HCT116 (cell line): ENCODE results near the gene OPCML. TPM values are rescaled to one million over a fixed set of nuclear protein-coding genes. Genes with fewer than 3 reads are reported as not detected.

Experiments
- ATAC-seq: fragments of 200-7000 bp; cut with Tn5 transposase; 2 replicates; pipeline ENCODE4 v1.9.1; 2020; ENCODE audit warnings: mild to moderate bottlenecking, moderate library complexity
- BruUV-seq: library from RNA; stranded (reverse); fragments of 400-500 nt; replicated peaks from 2 replicates; lab custom pipeline; 2021; lab: Mats Ljungman, UMichigan
- CTCF ChIA-PET: fragments of 300-600 bp; sonication (Branson Sonifier 250); formaldehyde crosslinking; loops from one replicate; lab custom pipeline; 2021; ENCODE audit warnings: antibody characterized with exemption; lab: Charles Lee
- POLR2A ChIA-PET: fragments of 300-600, 350-600 bp; sonication (Branson Sonifier 250); formaldehyde crosslinking; loops from one replicate; lab custom pipeline; 2021; ENCODE audit warnings: antibody characterized with exemption; lab: Charles Lee
- RAD21 ChIA-PET, 2 experiments: fragments of 300-600 bp; sonication (Branson Sonifier 250); formaldehyde crosslinking; loops; one replicate each; lab custom pipeline; 2023; ENCODE audit warnings: low total read pairs in 2 of 2; ENCODE audit not compliant: uncharacterized antibody in 2 of 2, unreplicated experiment in 2 of 2, low non-redundant PET in 1 of 2; lab: Charles Lee
- DNase-seq: peaks from one replicate; pipeline ENCODE4 v3.0.0-alpha.2; 2010; ENCODE audit warnings: low read depth, low spot score
- H2AFZ ChIP-seq: fragments of 200-600 bp; shearing (Covaris generic), sonication (generic); 2 replicates; pipeline ENCODE4 v1.6.1; 2017; ENCODE audit warnings: low read depth, mixed run types, mixed read lengths, antibody characterized with exemption, low read length; ENCODE audit not compliant: poor library complexity, severe bottlenecking
- H3K27ac ChIP-seq: 2 replicates; pipeline ENCODE4 v1.5.1; 2012; ENCODE audit warnings: low read depth, low read length
- H3K27me3 ChIP-seq: fragments of 200-600 bp; sonication (generic); 2 replicates; pipeline ENCODE4 v1.6.1; 2016; ENCODE audit warnings: mixed run types, low read length, mixed read lengths; ENCODE audit not compliant: insufficient read depth
- H3K36me3 ChIP-seq, 2 experiments: fragments of 200-500 bp in 1 of 2; fragments of 200-600 bp in 1 of 2; sonication (Bioruptor generic) in 1 of 2; sonication (generic) in 1 of 2; 2 replicates each; pipeline versions ENCODE4 v1.5.1 to v1.6.1; 2014 to 2016; ENCODE audit warnings: low read length in 2 of 2, inconsistent platforms in 1 of 2, mixed read lengths in 1 of 2, mixed run types in 1 of 2; ENCODE audit not compliant: insufficient read depth in 2 of 2, control insufficient read depth in 1 of 2
- H3K4me1 ChIP-seq, 2 experiments: fragments of 200-600 bp in 1 of 2; sonication (generic) in 1 of 2; 2 replicates each; pipeline versions ENCODE4 v1.5.1 to v1.6.1; 2012 to 2017; ENCODE audit warnings: low read length in 2 of 2, inconsistent platforms in 1 of 2, mild to moderate bottlenecking in 1 of 2, mixed read lengths in 1 of 2, mixed run types in 1 of 2, moderate library complexity in 1 of 2; ENCODE audit not compliant: insufficient read depth in 2 of 2, control insufficient read depth in 1 of 2
- H3K4me2 ChIP-seq: fragments of 200-600 bp; sonication (generic); 2 replicates; pipeline ENCODE4 v1.6.1; 2017; ENCODE audit warnings: mixed run types, low read length, mixed read lengths
- H3K4me3 ChIP-seq, 2 experiments: fragments of 200-600 bp in 1 of 2; sonication (generic) in 1 of 2; replicated peaks in 1 of 2; 2 replicates each; pipeline ENCODE4 v1.5.1; 2011 to 2016; ENCODE audit warnings: low read length in 2 of 2, control low read depth in 1 of 2, low read depth in 1 of 2, mild to moderate bottlenecking in 1 of 2, mixed read lengths in 1 of 2, mixed run types in 1 of 2
- H3K79me2 ChIP-seq: fragments of 200-600 bp; sonication (generic); 2 replicates; pipeline ENCODE4 v1.6.1; 2017; ENCODE audit warnings: mild to moderate bottlenecking, mixed run types, low read length, moderate library complexity, mixed read lengths; ENCODE audit not compliant: insufficient read depth
- H3K9ac ChIP-seq: fragments of 200-600 bp; sonication (generic); 2 replicates; pipeline ENCODE4 v1.6.1; 2016; ENCODE audit warnings: low read length, mixed read lengths
- H3K9me2 ChIP-seq: fragments of 200-600 bp; sonication (generic), shearing (Covaris generic); 2 replicates; pipeline ENCODE4 v1.6.1; 2017; ENCODE audit warnings: mixed run types, mild to moderate bottlenecking, moderate library complexity; ENCODE audit not compliant: insufficient read depth
- H3K9me3 ChIP-seq, 2 experiments: fragments of 200-500 bp in 1 of 2; fragments of 200-600 bp in 1 of 2; sonication (Bioruptor generic) in 1 of 2; sonication (generic) in 1 of 2; 2 replicates each; pipeline ENCODE4 v1.6.1; 2014 to 2017; ENCODE audit warnings: low read length in 2 of 2, mixed read lengths in 2 of 2, inconsistent platforms in 1 of 2, low read depth in 1 of 2, mild to moderate bottlenecking in 1 of 2, mixed run types in 1 of 2, moderate library complexity in 1 of 2; ENCODE audit not compliant: control insufficient read depth in 1 of 2, insufficient read depth in 1 of 2
- H4K20me1 ChIP-seq: fragments of 200-600 bp; sonication (generic), shearing (Covaris generic); 2 replicates; pipeline ENCODE4 v1.6.1; 2017; ENCODE audit warnings: mixed run types, mild to moderate bottlenecking, moderate library complexity; ENCODE audit not compliant: insufficient read depth
- ATF3 ChIP-seq: IDR thresholded peaks from 2 replicates; pipeline ENCODE4 v1.6.1; 2012
- CTCF ChIP-seq, 3 experiments: fragments of 200-600 bp in 1 of 3; sonication (generic) in 1 of 3; IDR thresholded peaks in 2 of 3; conservative IDR thresholded peaks in 1 of 3; 2 replicates each; pipeline ENCODE4 v1.5.1; 2012 to 2017; ENCODE audit warnings: low read depth in 2 of 3, low read length in 2 of 3, antibody characterized with exemption in 1 of 3, borderline replicate concordance in 1 of 3, control low read depth in 1 of 3, mild to moderate bottlenecking in 1 of 3, mixed read lengths in 1 of 3, mixed run types in 1 of 3, moderate library complexity in 1 of 3; ENCODE audit not compliant: insufficient read depth in 1 of 3
- EGR1 ChIP-seq: IDR thresholded peaks from 2 replicates; pipeline ENCODE4 v1.6.1; 2012; ENCODE audit warnings: low read depth
- EZH2 ChIP-seq: fragments of 200-600 bp; sonication (generic); IDR thresholded peaks from 2 replicates; pipeline ENCODE4 v1.6.1; 2017; ENCODE audit warnings: antibody characterized with exemption, mixed run types
- EZH2phosphoT487 ChIP-seq: fragments of 200-600 bp; IDR thresholded peaks from 2 replicates; pipeline ENCODE4 v1.6.1; 2018; ENCODE audit warnings: antibody characterized with exemption, borderline replicate concordance
- FOSL1 ChIP-seq: IDR thresholded peaks from 2 replicates; pipeline ENCODE4 v1.6.1; 2012; ENCODE audit warnings: low read depth
- JUND ChIP-seq: IDR thresholded peaks from 2 replicates; pipeline ENCODE4 v1.6.1; 2012
- MAX ChIP-seq: IDR thresholded peaks from 2 replicates; pipeline ENCODE4 v1.6.1; 2012
- POLR2A ChIP-seq: IDR thresholded peaks from 2 replicates; pipeline ENCODE4 v1.7.0; 2011; ENCODE audit warnings: borderline replicate concordance; ENCODE audit not compliant: insufficient read depth, insufficient read length; ENCODE audit errors: extremely low read depth
- POLR2AphosphoS5 ChIP-seq: IDR thresholded peaks from 2 replicates; pipeline ENCODE4 v1.6.1; 2011; ENCODE audit warnings: mild to moderate bottlenecking, low read depth, low read length, moderate library complexity
- RAD21 ChIP-seq: IDR thresholded peaks from 2 replicates; pipeline ENCODE4 v1.6.1; 2012; ENCODE audit warnings: low read depth, mild to moderate bottlenecking
- REST ChIP-seq: IDR thresholded peaks from 2 replicates; pipeline ENCODE4 v1.6.1; 2012; ENCODE audit warnings: low read depth
- SIN3A ChIP-seq: IDR thresholded peaks from 2 replicates; pipeline ENCODE4 v1.6.1; 2012; ENCODE audit warnings: low read depth
- SP1 ChIP-seq: IDR thresholded peaks from 2 replicates; pipeline ENCODE4 v1.6.1; 2012; ENCODE audit warnings: low read depth
- TCF7L2 ChIP-seq: IDR thresholded peaks from 2 replicates; pipeline ENCODE4 v1.7.0; 2011; ENCODE audit warnings: borderline replicate concordance, inconsistent platforms; ENCODE audit not compliant: insufficient read depth, insufficient read length; ENCODE audit errors: extremely low read depth
- YY1 ChIP-seq: IDR thresholded peaks from 2 replicates; pipeline ENCODE4 v1.6.1; 2011; ENCODE audit warnings: low read length, low read depth, moderate library complexity, mild to moderate bottlenecking; ENCODE audit not compliant: insufficient replicate concordance; ENCODE audit errors: extremely low read depth
- ZBTB33 ChIP-seq: IDR thresholded peaks from 2 replicates; pipeline ENCODE4 v1.6.1; 2011; ENCODE audit warnings: mild to moderate bottlenecking, low read length, moderate library complexity; ENCODE audit not compliant: insufficient replicate concordance; ENCODE audit errors: extremely low read depth
- ZFX ChIP-seq: fragments of 450-650 bp; IDR thresholded peaks from 2 replicates; pipeline ENCODE4 v1.6.1; 2017
- ZNF274 ChIP-seq: fragments of 200-500 bp; sonication (Bioruptor generic); IDR thresholded peaks from 2 replicates; pipeline ENCODE4 v1.6.1; 2014; ENCODE audit warnings: mild to moderate bottlenecking, low read depth, low read length, inconsistent platforms
- intact Hi-C: fragments of 100-400 bp; cut with micrococcal nuclease; formaldehyde crosslinking; loops from 2 replicates; pipeline ENCODE4 v1.10.0; 2022
- total RNA-seq: library from RNA; stranded (reverse); gene quantifications from one replicate; pipeline ENCODE4 v1.2.1, GENCODE V29; 2021; ENCODE audit not compliant: unreplicated experiment

OPCML gene
- total RNA-seq, 1 experiment from 2014 or later = not detected

GRCh38 chr11:133563505-133564025 is 31.3 kb upstream of the OPCML start:
- H4K20me1 ChIP-seq = no peaks in the 10 kb centered on the region
- ChIA-PET POLR2A (no interaction called here), RAD21 (no interaction called here), CTCF (no interaction called here)
- no peaks in the 10 kb centered on the region; a peak in 1 of 4 replicates for H3K9me3 ChIP-seq
- H2AFZ ChIP-seq = no peak overlapping the region
- ATAC-seq (no peak), DNase-seq (no peak)
- no peaks in the 10 kb centered on the region for H3K27me3 ChIP-seq
- H3K36me3 ChIP-seq = no peaks in the 10 kb centered on the region
- H3K9me2 ChIP-seq = no peaks in the 10 kb centered on the region
- no peak overlapping the region for H3K4me2 ChIP-seq
- intact Hi-C loops = no loop called here
- no peak overlapping the region for H3K4me3 ChIP-seq
- no peaks in the 10 kb centered on the region for H3K4me1 ChIP-seq
- H3K79me2 ChIP-seq = no peaks in the 10 kb centered on the region
- H3K27ac ChIP-seq = no peak overlapping the region
- TF ChIP-seq TCF7L2 = no peak
- no peak for TF ChIP-seq EGR1
- TF ChIP-seq EZH2phosphoT487 = no peak
- TF ChIP-seq ATF3 = no peak
- no peak for TF ChIP-seq CTCF (IDR thresholded peaks at IDR 0.05 in 2 of 3, conservative IDR thresholded peaks at IDR 0.05 in 1 of 3; ENCODE audit: borderline replicate concordance in 1 of 3, insufficient read depth in 1 of 3, low read depth in 2 of 3, low read length in 2 of 3)
- TF ChIP-seq SP1 = no peak
- TF ChIP-seq ZBTB33 = no peak
- no peak for TF ChIP-seq YY1
- TF ChIP-seq RAD21 = no peak
- no peak for TF ChIP-seq ZNF274
- no peak for TF ChIP-seq REST
- no peak for TF ChIP-seq ZFX
- TF ChIP-seq MAX = no peak
- no peak for TF ChIP-seq SIN3A
- TF ChIP-seq FOSL1 = no peak
- TF ChIP-seq EZH2 = no peak
- no peak for TF ChIP-seq JUND
- TF ChIP-seq POLR2AphosphoS5 = no peak
- TF ChIP-seq POLR2A = no peak
- no TSS peak for BruUV-seq
- H3K9ac ChIP-seq = no peak overlapping the region
